Measurements from ENCODE around the gene COX7A2L.

- no peak for TF ChIP-seq CTCF (IDR thresholded peaks at IDR 0.05)
- TF ChIP-seq ZFX (IDR thresholded peaks at IDR 0.05; ENCODE audit: borderline replicate concordance), result no peak
Observed at GRCh38 chr2:42335514-42336104, 25.4 kb downstream of the COX7A2L start.
